Measurements from ENCODE around the gene SYT2. TPM values are rescaled to one million over a fixed set of nuclear protein-coding genes. Genes with fewer than 3 reads are reported as not detected.

SYT2 gene
- total and polyA plus RNA-seq, 9 of the 15 experiments (the other 6 are each of a cell fraction or from before 2014, with no cell fraction given): not detected

GRCh38 chr1:202679406-202680177 lies 30.7 kb downstream of the SYT2 start:
- Histone ChIP-seq H3K27ac (ENCODE audit: extremely low read depth, low read depth, low read length) (no peak overlapping the region), H3K4me3 (no peak overlapping the region), H3K36me3 (ENCODE audit: control insufficient read depth, insufficient read depth, low read length) (no peaks in the 10 kb centered on the region), H3K9me1 (ENCODE audit: control insufficient read depth, insufficient read depth, low read length) (no peaks in the 10 kb centered on the region), H3K4me2 (ENCODE audit: insufficient read depth, low read length) (no peak overlapping the region), H3K79me2 (ENCODE audit: control insufficient read depth, insufficient read depth, low read length) (no peaks in the 10 kb centered on the region), H2AFZ (ENCODE audit: low read depth, low read length) (no peak overlapping the region), H3K27me3 (ENCODE audit: control insufficient read depth in 2 of 2, insufficient read depth in 2 of 2, low read length in 2 of 2) (peaks cover 18 to 50% of the 10 kb centered on the region in 2 experiments; a peak in 3 of 5 replicates), H3K9me3 (replicated peaks; ENCODE audit: control insufficient read depth, insufficient read depth, low read depth, low read length) (no peaks in the 10 kb centered on the region), H4K20me1 (replicated peaks; ENCODE audit: control insufficient read depth, insufficient read depth, low read length) (no peaks in the 10 kb centered on the region), H3K4me1 (replicated peaks in 1 of 2; ENCODE audit: control insufficient read depth in 2 of 2, insufficient read depth in 2 of 2, low read length in 2 of 2) (no peaks in the 10 kb centered on the region), H3K9ac (ENCODE audit: insufficient read depth in 1 of 2, low read depth in 2 of 2, low read length in 2 of 2) (no peak overlapping the region)
- DNase-seq (ENCODE audit: extremely low read depth in 1 of 4, low spot score in 3 of 4) (no peak), FAIRE-seq (no peak), ATAC-seq (no peak)
- intact Hi-C loops (cut with micrococcal nuclease): no loop called here
- 2% methylated on average over 4 of the region's 4 CpGs for WGBS (ENCODE audit: insufficient coverage, low coverage, missing lambda C conversion rate)
- POLR2A ChIA-PET: interaction anchor here (1.2 kb wide), 1 partner anchor 13 kb away, joined by 4 read pairs; no protein-coding TSS in a partner anchor
- in situ Hi-C loops (cut with MboI): no loop called here
- no TSS peak for BruUV-seq (replicated peaks)
- CTCF ChIA-PET (ENCODE audit: low intra/inter-chr PET ratio): no interaction called here
- TF ChIP-seq ZBTB2 (IDR thresholded peaks at IDR 0.05) (no peak), ZNF507 (tag; conservative IDR thresholded peaks at IDR 0.05) (no peak), PCBP1 (IDR thresholded peaks at IDR 0.05; ENCODE audit: low read depth, low read length, poor library complexity, severe bottlenecking) (no peak), GABPB1 (CRISPR knock-in tag; IDR thresholded peaks at IDR 0.05) (no peak), RFX5 (IDR thresholded peaks at IDR 0.05; ENCODE audit: low read depth, low read length) (no peak), STAT5A (IDR thresholded peaks at IDR 0.05; ENCODE audit: borderline replicate concordance, low read length) (no peak), ARID3B (CRISPR knock-in tag; IDR thresholded peaks at IDR 0.05; ENCODE audit: borderline replicate concordance) (no peak), NR4A1 (CRISPR knock-in tag; IDR thresholded peaks at IDR 0.05) (no peak), NR4A1 (tag; IDR thresholded peaks at IDR 0.05) (no peak)
- TF ChIP-seq, protein P1, sequence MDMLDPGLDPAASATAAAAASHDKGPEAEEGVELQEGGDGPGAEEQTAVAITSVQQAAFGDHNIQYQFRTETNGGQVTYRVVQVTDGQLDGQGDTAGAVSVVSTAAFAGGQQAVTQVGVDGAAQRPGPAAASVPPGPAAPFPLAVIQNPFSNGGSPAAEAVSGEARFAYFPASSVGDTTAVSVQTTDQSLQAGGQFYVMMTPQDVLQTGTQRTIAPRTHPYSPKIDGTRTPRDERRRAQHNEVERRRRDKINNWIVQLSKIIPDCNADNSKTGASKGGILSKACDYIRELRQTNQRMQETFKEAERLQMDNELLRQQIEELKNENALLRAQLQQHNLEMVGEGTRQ (CRISPR knock-in tag; IDR thresholded peaks at IDR 0.05): no peak
